ENCODE results near the gene THAP7. TPM values are rescaled to one million over a fixed set of nuclear protein-coding genes. Genes with fewer than 3 reads are reported as not detected.

THAP7 gene
- total RNA-seq, 1 experiment from 2014 or later: 24.9 TPM

DNA sequence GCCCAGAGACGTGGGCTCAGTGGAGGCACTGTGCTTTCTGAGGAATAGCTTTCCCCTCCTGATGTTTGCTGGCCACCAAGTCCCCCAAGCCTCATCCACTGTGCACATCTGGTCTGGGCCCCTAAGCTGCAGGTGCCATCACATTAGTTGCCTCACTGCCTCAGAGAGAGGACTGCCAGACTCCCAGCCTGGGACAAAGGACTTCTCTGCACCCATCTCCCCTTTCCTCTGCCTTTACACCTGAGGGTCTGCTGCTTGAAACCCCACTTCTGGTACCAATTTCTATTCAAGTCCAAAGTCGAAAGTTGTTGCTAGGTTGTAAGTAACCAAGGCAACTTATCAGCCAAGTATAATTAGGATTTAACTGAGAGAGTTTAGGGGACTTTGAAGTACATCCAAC is 23.5 kb downstream of the THAP7 start:
- no TSS peak for BruUV-seq (replicated peaks)
- H3K4me3 Mint-ChIP-seq (ENCODE audit: unreplicated experiment): no peak overlapping the region
- CTCF ChIA-PET: no interaction called here

GRCh38 chr22:20977516-20978170 is 24.3 kb downstream of the THAP7 start:
- TF ChIP-seq, protein P1, sequence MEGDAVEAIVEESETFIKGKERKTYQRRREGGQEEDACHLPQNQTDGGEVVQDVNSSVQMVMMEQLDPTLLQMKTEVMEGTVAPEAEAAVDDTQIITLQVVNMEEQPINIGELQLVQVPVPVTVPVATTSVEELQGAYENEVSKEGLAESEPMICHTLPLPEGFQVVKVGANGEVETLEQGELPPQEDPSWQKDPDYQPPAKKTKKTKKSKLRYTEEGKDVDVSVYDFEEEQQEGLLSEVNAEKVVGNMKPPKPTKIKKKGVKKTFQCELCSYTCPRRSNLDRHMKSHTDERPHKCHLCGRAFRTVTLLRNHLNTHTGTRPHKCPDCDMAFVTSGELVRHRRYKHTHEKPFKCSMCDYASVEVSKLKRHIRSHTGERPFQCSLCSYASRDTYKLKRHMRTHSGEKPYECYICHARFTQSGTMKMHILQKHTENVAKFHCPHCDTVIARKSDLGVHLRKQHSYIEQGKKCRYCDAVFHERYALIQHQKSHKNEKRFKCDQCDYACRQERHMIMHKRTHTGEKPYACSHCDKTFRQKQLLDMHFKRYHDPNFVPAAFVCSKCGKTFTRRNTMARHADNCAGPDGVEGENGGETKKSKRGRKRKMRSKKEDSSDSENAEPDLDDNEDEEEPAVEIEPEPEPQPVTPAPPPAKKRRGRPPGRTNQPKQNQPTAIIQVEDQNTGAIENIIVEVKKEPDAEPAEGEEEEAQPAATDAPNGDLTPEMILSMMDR (IDR thresholded peaks at IDR 0.05; ENCODE audit: unreplicated experiment): no peak
- POLR2A ChIA-PET: no interaction called here
- Mint-ChIP-seq H3K9me3 (ENCODE audit: unreplicated experiment) (peaks cover 8% of the 10 kb centered on the region), H3K36me3 (ENCODE audit: insufficient read depth, unreplicated experiment) (peaks cover 6% of the 10 kb centered on the region), H3K4me1 (ENCODE audit: insufficient read depth, unreplicated experiment) (no peaks in the 10 kb centered on the region), H3K4me3 (ENCODE audit: unreplicated experiment) (no peak overlapping the region), H3K27ac (ENCODE audit: low read depth, unreplicated experiment) (no peak overlapping the region), H3K27me3 (ENCODE audit: insufficient read depth, unreplicated experiment) (no peaks in the 10 kb centered on the region)
- CTCF ChIA-PET: interaction anchor here (0.7 kb wide), 1 partner anchor 12 kb away, joined by 5 read pairs; no protein-coding TSS in a partner anchor
- DNase-seq (ENCODE audit: unreplicated experiment): no peak
- intact Hi-C loops (cut with micrococcal nuclease): no loop called here
- no TSS peak for BruUV-seq (replicated peaks)

More for the DNA sequence above, 23.5 kb downstream of the THAP7 start:
- Mint-ChIP-seq H3K27me3 (ENCODE audit: insufficient read depth, unreplicated experiment) (no peaks in the 10 kb centered on the region), H3K36me3 (ENCODE audit: insufficient read depth, unreplicated experiment) (peaks cover 6% of the 10 kb centered on the region), H3K9me3 (ENCODE audit: unreplicated experiment) (peaks cover 8% of the 10 kb centered on the region), H3K27ac (ENCODE audit: low read depth, unreplicated experiment) (no peak overlapping the region), H3K4me1 (ENCODE audit: insufficient read depth, unreplicated experiment) (no peaks in the 10 kb centered on the region)
- DNase-seq (ENCODE audit: unreplicated experiment): no peak
- POLR2A ChIA-PET: no interaction called here
- TF ChIP-seq, protein P1 (IDR thresholded peaks at IDR 0.05; ENCODE audit: unreplicated experiment): no peak
- intact Hi-C loops (cut with micrococcal nuclease): no loop called here

DNA sequence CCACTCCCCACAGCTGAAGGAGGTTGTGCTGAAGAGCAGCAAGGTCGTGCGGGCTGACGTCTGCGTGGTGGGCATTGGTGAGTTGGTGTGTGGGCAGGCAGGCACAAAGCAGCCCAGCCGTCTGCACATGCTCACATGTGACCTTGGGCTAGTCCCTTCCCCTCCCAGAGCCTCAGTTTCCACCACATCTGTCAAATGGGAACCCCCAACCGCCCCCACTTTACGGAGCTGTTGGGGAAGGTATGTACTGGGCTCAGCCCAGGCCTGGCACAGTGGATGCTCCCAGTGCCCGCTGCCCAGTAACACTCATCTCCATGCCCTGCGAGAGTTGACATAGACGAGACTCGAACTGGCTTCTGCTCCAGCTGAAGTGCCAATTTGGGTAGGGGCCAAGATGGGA is 24.9 kb downstream of the THAP7 start:
- Mint-ChIP-seq H3K4me3 (ENCODE audit: unreplicated experiment) (no peak overlapping the region), H3K9me3 (ENCODE audit: unreplicated experiment) (peaks cover 8% of the 10 kb centered on the region), H3K27ac (ENCODE audit: low read depth, unreplicated experiment) (no peak overlapping the region), H3K4me1 (ENCODE audit: insufficient read depth, unreplicated experiment) (no peaks in the 10 kb centered on the region), H3K36me3 (ENCODE audit: insufficient read depth, unreplicated experiment) (peaks cover 6% of the 10 kb centered on the region), H3K27me3 (ENCODE audit: insufficient read depth, unreplicated experiment) (no peaks in the 10 kb centered on the region)
- DNase-seq (ENCODE audit: unreplicated experiment): no peak
- no TSS peak for BruUV-seq (replicated peaks)
- ChIA-PET POLR2A (no interaction called here), CTCF (interaction anchor here (0.7 to 1.6 kb wide), 2 partner anchors 13 to 16 kb away, joined by 5 read pairs; no protein-coding TSS in a partner anchor)
- intact Hi-C loops (cut with micrococcal nuclease): no loop called here
- TF ChIP-seq, protein P1 (IDR thresholded peaks at IDR 0.05; ENCODE audit: unreplicated experiment): no peak

DNA sequence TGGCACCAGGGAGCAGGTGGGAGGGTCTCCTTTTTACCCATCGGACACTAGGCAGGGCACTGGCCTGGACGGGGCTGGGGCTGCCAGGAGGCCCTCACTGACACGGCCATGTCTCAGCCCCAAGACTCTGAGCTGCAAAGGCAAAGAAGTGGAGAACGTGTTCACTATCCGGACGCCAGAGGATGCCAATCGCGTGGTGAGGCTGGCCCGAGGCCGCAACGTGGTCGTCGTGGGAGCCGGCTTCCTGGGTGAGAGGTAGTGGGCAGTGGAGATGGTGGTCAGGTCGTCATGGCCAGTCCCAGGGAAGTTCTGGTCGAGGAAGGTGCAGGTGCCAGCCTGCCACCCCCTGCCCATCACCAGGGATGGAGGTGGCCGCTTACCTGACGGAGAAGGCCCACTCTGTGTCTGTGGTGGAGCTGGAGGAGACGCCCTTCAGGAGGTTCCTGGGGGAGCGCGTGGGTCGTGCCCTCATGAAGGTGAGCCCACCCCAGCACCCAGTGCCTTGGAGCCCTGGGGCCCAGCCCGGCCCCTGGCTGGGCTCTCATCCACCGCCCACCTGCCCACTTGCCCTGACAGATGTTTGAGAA is 25.5 kb downstream of the THAP7 start:
- Mint-ChIP-seq H3K27me3 (ENCODE audit: insufficient read depth, unreplicated experiment) (no peaks in the 10 kb centered on the region), H3K4me1 (ENCODE audit: insufficient read depth, unreplicated experiment) (no peaks in the 10 kb centered on the region), H3K36me3 (ENCODE audit: insufficient read depth, unreplicated experiment) (peaks cover 6% of the 10 kb centered on the region), H3K27ac (ENCODE audit: low read depth, unreplicated experiment) (no peak overlapping the region), H3K9me3 (ENCODE audit: unreplicated experiment) (peaks cover 8% of the 10 kb centered on the region), H3K4me3 (ENCODE audit: unreplicated experiment) (no peak overlapping the region)
- no peak for DNase-seq (ENCODE audit: unreplicated experiment)
- intact Hi-C loops (cut with micrococcal nuclease): no loop called here
- TF ChIP-seq, protein P1 (IDR thresholded peaks at IDR 0.05; ENCODE audit: unreplicated experiment): no peak
- CTCF ChIA-PET: interaction anchor here (1.6 kb wide), 1 partner anchor 15 kb away, joined by 5 read pairs; no protein-coding TSS in a partner anchor
- no TSS peak for BruUV-seq (replicated peaks)
- POLR2A ChIA-PET: interaction anchor here (0.6 kb wide), 1 partner anchor 91 kb away, joined by 3 read pairs; no protein-coding TSS in a partner anchor
